HG03196 (cell line): Measurements from ENCODE around the gene SLC35B1.

Experiments
- ATAC-seq: cut with Tn5 transposase; IDR thresholded peaks from one replicate; pipeline ENCODE4 v1.9.1; 2021; ENCODE audit not compliant: unreplicated experiment

Gene SLC35B1, protein sequence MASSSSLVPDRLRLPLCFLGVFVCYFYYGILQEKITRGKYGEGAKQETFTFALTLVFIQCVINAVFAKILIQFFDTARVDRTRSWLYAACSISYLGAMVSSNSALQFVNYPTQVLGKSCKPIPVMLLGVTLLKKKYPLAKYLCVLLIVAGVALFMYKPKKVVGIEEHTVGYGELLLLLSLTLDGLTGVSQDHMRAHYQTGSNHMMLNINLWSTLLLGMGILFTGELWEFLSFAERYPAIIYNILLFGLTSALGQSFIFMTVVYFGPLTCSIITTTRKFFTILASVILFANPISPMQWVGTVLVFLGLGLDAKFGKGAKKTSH

DNA sequence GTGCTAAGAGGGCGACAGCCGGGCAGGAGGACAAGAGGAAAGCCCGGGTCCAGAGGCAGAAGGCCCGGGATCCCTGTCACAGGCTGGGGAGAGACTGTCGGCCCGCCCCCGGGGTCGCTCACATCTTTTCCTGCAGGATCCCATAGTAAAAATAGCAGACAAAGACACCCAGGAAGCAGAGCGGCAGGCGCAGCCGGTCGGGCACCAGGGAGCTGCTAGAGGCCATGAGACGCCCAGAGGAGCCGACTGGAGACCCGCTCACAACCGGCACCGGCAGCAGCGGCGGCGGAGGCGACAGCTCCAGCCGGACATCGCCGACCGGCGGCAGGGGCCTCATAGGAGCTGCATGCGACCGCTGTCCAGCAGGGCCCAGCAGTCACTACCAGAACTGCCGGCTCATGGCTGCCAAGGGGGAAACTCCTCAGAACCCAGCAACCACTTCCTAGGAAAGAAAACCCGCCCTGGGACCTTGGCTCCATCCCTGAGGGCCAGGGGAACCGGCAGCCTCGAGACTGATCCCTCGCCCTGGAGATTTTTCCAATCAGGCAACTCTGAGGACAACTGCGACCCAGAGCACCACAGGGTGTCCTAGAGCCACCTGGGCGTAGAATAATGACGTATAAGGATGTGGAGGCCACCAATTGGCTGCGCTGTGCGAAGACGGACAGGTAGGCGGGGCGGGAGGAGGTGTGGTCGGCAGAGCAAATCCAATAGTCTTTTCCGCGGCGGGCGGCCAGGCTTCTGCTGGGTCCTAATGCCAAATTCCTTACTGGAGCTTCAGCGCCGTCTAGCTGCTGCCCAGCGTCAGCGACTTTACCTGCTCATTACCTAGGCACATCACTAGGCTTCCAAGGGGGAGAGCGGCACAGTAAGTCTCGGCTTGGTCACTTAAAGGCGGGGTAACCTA, at the start of gene SLC35B1:
Gene SLC35B1, minus strand, starts transcription at position 357 of the 907 bp plus-strand sequence. Its CDS starts 131 bp downstream, at position 226.
- peak; percentile 85 for ATAC-seq

DNA sequence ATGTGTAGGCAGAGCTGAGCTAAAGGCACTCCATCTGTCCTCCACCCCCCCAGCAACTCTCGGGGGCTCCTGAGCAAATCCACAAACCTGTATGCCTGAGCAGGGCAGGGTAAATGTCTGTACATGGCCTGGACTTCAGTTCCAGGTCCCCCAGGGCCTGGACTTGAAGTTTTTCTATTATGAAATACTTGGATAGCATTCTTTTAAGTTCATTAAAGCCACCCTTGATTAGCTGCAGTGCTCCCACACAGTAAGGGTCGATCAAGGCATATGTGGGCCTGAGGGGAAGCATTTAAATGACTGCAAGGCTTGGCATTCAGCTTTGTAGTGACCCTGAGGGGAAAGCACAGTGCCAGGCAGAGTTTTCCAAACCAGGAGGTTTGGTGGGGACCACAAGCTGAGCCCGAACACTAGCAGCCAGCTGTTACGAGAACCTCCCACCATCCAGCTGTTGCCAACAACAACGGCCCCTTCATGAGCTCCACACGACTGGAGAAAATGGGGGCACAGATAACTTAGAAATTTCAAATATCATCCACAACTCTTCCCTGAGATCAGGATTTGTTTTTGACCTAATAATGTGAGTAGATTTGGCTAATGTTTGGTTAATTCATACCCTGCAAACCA, 49.5 kb upstream of the SLC35B1 start:
- no peak for ATAC-seq

DNA sequence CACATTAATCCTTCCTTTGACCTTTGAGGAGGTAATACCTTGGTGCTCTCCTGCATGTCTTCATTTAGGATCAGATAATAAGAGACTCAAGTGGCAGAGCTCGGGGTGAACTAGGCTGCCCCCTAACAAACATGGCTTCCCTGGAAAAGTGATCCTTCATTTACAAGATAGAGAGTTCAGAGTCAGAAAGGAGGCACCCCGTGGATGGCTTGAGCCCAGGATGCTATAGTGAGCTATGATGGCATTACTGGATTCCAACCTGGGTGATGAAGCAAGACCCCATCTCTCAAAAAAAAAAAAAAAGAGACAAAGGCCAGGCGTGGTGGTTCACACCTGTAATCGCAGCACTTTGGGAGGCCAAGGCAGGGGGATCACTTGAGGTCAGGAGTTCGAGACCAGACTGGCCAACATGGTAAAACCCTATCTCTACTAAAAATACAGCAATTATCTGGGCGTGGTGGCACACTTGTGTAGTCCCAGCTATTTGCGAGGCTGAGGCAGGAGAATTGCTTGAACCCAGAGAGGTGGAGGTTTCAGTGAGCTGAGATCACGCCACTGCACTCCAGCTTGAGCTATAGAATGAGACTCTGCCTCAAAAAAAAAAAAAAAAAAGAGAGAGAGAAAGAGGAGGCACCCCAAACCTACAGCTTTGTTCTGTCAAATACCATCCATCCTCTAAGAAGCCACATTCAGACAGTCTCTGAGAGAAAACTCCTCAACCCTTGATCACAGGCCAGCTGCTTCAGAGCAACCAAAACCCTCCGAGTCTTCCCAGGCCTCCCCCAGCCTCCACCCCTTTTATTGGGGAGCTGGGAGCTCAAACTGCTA, 48.8 kb upstream of the SLC35B1 start:
- ATAC-seq: no peak

DNA sequence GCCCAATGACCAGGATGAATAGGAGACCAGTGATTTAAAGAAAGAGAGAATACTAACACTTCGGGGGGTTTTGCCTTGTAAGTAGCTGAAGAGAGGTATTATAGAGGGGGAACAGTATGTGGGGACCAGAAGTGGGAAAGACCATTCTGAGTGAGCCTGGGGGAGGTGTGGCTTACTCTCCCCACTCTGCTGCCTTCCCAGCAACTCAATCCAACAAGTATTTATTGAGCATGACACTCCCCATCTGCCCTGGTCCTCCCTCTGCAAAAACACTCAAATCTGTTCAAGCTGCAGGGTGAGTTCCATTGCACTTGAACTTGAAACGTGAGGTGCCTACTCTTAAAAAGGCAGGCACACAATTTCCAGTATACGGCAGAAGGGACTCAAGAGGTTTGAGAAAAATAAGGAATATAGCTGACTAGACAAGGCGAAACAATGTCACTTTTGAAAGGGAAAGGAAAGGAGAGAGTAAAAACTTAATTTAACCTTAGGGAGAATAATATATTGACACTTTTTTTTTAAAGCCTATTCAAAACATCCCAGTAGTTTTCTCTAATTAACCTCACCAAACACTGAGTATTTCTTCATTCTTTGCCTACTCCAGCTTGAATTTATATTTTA, 48.0 kb upstream of the SLC35B1 start:
- no peak for ATAC-seq

DNA sequence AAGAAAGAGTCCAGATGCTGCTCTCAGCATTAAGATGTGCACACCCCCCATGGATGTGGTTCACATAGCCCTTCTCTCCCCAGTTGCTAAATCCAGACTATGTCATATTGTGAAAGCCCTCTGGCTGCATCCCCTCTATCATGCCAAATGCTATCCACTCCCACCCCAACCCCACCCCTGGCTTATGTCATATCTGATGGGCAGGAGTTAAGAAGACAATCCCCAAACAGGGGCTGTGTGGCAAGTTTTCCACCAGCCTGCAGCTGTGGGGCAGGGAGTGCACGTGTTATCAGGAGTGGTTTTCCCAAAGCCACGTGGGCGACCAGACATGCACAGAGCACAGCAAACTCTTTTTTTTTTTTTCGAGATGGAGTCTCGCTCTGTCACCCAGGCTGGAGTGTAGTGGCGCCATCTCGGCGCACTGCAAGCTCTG, 46.2 kb upstream of the SLC35B1 start:
- no peak for ATAC-seq

DNA sequence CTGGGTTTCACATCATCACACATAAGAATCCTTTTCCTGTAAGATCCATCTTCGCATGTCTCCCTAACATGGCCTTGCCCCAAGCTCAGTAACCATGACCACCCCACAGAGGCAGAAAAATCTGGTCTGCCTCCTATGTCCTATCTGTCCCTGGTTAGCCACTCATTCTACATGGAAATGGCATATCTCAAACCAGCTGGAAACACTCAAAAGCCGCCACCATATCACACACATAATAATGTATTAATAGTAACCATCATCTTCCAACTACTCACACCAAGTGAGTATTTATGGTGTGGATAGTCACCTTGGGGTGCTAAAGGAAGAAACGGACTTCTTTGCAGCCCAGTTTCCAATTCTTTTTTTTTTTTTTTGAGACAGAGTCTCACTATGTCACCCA, 44.7 kb upstream of the SLC35B1 start:
- ATAC-seq: no peak

DNA sequence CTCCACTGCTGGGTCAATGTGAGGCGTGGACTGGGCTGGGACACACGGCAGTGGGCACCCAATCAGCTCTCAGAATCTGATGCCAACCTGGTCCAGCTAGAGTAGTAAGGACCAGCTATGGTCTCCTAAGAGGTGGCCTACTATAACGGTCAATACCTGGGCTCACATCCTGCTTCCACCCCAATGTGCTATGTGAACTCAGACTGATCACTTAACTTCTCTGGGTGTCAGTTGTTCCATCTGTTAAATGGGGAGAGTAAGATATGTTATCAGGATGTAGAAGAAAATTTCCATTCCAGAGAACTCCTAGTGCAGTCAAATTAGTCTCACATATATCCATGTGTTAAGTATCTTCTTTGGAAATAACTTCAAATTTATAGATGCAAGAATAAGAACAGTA, 42.0 kb upstream of the SLC35B1 start:
- no peak for ATAC-seq

DNA sequence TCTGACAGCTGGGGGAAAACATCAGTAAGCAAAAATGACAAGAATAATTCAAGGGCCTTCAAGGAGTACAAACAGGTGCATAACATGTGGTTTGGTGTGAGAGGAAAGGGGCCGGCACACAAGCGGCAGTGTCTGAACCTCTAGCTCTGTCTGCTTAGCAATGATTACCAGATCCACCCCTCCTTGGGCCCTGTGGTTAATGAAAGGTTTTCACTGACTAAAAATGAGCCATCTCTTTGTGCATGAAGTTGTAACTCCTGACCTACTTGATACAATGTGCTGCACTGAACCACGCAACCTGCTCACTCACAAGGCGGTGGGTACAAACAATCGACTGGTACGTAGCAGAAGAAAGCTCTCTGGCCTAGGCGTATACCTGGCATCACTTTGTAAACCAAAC, 41.0 kb upstream of the SLC35B1 start:
- peak; percentile 81 for ATAC-seq

DNA sequence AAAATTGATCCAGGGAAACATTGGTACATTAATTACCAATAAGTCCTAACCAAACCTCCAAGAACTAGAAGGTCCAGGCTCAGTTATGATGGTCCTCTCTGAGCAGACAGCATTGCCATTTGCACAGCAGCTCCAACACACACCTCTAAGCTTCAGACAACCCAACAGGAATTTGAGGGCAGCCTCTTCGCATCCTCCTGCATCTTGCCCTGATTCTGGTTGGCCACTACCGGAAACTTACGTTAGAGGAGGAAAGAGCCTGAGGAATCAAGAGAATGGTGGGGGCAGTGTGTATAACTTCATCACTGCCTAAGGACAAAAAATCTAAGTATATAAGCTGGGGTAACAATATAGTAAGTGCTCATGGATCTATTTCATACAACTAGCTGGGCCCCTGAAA, 40.5 kb upstream of the SLC35B1 start:
- ATAC-seq: no peak

DNA sequence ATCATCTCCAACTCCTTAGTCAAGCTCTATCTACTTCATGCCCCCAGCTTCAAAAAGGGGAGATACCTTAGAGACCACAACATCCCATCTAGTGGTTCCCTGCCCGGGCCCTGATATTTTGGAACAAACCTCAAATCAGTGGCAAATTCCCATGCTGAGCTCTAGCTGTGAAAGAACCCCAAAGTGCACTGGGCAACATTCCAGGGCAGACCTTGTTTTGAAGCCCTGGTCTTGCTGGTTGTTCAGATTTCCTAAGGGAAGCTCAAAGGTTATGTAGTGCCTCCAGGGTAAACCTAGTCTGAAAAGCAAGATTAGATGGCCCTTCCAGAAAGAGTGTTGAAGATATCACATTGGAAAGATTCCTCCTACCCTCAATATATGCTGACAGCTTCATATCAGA, 39.9 kb upstream of the SLC35B1 start:
- ATAC-seq: no peak

DNA sequence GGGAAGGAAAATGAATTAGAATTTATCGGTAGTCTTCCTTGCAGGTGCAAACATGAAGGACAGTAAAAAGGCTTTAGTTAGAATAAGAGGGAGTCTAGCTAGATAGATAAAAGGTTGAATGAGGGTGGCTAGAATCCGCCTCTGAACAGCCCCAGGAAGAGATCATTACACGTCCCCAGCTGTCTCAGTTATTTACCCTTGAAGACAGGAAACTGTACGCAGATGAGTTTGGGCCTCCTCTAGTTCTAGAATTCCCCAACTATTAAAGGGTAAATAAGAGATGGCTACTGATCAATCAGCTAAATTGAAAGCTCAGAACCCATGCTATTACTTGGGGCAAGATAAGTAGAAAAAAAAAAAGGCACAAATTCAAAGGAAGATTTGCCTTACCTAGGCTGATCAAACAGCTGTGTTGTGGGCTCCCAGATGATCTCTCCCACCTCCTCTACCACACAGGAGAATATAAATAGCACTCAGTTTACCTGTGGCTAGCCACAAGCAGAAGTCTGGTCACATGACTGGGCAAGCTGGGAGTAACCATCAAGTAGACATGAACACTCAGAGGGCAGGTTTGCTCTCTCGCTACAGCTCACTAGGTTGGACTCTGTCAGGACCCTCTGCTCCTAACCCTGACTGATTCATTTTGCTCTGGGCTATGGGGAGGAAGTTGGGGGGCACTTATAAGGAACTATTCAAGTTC, 39.2 kb upstream of the SLC35B1 start:
- ATAC-seq: peak; percentile 48

DNA sequence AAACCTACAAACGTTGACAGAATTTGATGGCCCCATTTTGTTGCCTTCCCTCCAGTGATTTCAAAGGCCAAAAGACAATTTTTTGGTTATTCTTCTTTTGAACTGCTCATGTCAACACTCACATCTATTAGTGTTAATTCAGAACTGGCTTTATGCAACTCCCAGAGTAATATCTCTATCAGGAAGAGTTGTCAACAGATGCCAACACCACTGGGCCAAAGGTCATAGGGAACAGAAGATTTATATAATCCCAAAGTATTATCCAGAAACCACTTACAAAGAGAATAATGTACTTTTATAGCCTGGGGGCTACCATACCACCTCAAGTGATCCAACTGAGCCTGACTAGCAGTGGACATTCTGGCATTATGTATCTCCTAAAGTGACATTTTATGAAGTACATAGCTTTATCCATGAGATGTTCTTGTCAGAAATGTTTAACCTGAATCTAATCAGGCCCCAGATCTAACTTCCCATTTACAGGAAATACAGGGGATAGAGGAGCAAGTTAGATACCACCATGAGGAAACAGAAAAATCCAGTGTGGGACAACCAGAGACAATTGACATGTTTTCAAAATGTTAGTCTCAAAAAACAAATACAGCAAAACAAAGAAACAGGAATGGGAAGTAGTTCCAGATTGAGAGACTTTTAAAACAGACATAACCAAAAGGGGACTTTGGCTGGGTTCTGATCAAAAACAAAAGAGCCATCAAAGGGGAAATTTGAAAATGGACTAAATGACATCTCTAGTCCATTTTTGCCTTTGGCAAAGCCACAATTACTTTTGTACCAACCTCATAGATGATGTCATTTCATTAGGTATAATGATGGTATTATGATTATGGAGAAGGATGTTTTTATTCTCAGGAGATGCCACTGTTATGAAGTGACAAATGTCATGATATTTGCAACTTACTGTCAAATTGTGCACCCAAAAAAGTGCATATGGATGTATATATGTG, 37.7 kb upstream of the SLC35B1 start:
- ATAC-seq: no peak

DNA sequence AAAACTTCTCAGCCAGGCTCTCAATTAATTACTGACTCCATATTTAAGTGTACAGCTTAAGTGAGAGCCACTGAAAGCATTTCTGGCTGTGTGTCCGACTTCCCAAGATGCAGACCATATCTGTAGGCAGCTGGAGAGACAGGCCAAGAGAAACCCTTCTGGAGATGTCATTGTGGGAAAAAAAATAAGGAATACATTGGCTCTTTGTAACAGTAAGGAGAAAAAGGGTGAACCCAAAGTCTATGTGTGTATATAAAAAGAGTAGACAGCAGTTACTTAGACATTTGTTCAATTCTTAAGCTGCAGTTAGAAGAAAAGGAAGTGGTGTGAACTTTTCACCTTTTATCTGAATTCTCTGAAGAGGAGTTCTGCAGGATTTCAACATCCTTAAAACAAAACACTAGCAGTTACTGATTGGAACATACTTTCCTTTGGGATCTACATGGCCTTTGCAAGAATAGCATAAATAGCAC, 34.4 kb upstream of the SLC35B1 start:
- ATAC-seq: no peak

DNA sequence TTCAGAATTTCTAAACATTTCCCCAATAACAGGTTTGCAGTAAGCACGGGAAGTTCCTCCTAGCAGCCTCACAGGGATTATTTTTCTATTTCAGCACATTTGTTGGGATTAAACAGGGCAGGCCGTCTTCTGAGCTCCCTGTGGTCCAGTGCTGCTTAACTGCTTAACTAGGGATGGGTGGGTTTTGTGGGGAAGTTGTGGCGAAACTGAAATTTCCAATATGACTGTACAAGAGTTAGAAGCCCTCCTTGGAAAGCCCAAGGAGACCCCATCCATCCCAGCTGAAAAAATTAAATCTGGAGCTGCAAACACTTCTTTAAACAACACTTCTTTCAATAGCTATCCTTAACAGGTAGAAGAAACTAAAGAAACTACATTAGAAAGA, 33.9 kb upstream of the SLC35B1 start:
- no peak for ATAC-seq

DNA sequence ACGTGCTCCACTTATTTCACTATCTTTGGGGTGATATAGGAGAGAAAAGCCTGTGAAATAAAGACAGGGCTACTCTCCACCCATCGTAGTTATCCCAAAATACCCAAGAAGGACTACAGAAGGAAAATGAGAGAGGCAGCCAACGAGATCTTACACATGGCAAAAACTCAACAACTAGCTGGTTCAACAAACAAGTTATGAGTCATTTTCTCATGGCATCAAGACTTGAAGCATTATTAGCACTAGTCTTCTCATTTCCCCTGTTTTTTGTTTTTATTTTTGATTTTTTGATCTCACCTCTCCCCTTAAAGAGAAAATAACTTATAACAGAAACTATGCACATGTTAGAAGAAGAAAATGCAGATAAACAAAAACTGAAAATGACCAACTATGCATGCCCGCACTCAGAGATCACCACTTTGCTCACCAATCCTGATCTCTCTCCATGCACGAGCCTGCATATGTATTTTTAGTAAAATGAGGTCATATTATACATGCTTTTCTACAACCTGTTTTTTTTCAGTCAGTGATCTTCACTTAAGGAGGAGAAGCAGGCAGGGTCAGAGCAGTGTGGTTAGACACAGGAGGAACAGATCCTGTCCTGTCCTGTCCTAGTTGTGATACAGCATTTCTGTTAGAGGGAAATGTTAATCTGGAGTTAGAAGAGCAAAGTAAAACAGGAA, 33.4 kb upstream of the SLC35B1 start:
- ATAC-seq: no peak

DNA sequence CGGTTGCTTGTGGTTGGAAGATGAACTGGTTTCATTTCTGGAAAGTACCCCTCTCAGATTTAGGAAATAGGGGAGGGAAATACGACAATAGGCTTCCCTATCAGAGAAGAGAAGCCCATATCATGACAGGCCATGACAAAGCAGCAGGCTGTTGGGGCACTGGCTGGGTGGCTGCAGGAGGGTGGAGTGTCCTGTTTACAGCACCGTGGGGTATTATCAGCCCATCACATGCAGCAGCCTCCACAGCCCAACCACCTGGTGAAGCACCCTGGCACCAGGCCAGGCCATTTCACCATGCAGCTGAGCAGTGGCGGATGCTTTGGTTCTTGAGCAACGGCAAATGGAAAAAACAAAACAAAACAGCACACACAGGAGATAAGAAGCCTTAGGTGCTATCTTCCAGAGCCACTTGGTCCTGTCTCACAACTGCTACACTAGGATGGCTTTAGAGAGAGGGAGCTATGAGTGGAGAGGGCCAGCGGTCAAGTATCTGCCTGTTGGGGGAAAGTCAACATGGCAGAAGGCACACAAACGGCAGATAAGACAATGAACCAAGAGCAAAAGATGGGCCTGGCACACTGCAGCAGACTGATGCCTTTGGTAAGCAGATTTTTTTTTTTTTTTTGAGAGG, 32.0 kb upstream of the SLC35B1 start:
- peak; percentile 41 for ATAC-seq

DNA sequence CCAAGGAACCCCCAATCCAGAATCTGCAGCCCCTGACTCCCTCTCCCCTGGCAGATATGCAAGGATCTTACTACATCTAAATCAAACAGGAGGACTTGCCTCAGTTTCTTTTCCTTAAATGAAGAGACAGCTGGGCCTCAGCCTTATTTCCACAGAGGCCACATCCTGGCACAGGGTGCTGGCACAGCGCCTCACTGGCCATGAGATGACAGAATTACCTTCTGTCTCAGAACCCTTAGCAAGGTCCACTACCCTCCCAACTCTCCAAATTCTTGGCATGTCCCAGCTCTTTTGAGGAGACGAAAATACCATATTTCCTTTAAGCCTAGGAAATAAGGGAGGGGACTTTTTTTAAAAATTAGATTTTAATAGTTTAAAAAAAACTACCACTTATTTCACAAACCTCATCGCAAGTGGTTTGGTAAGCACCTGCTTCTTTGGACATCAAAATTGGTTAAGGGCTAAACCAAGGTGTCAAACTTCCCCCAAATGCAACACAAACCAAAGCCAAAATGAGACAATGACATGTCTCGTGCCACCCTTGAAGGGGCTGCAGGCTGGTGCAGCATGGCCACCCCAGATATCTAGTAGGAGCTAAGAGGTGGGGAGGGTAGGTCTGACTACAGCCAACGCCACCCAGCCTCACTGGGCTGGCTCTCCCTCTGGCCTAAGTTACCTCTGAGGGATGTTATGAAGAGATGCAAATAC, 30.8 kb upstream of the SLC35B1 start:
- no peak for ATAC-seq
